Naive B cell (primary cell): ENCODE results near the gene GPN1. TPM values are rescaled to one million over a fixed set of nuclear protein-coding genes. Genes with fewer than 3 reads are reported as not detected.
A peak's percentile ranks its signal among the peaks of the same experiment; 100 is the strongest.
"Not testable (repeated sequence)": the region's sequence is repeated elsewhere in the genome, so short reads cannot be mapped to it uniquely, and the experiment has no call there.

ENCODE experiments used
- ATAC-seq, 2 donors: fragments of 150-1000 bp; cut with Tn5 transposase; 2 replicates each; pipeline ENCODE4 v1.10.0; 2021; ENCODE audit warnings: low read depth in 2 of 2, mild to moderate bottlenecking in 2 of 2, moderate library complexity in 2 of 2
- DNase-seq: peaks from one replicate; pipeline ENCODE4 v3.0.0; 2022
- H3K27ac Mint-ChIP-seq, 6 donors: one replicate each; pipeline ENCODE4 v1.8.0; 2020 to 2022; ENCODE audit warnings: mild to moderate bottlenecking in 6 of 6, mixed read lengths in 6 of 6, moderate library complexity in 5 of 6, inconsistent platforms in 2 of 6
- H3K27me3 Mint-ChIP-seq, 3 donors: one replicate each; pipeline ENCODE4 v1.8.0; 2021 to 2022; ENCODE audit warnings: mixed read lengths in 3 of 3, mild to moderate bottlenecking in 1 of 3
- H3K36me3 Mint-ChIP-seq, 2 donors: one replicate each; pipeline ENCODE4 v1.8.0; 2020 to 2022; ENCODE audit warnings: mixed read lengths in 2 of 2, inconsistent platforms in 1 of 2, mild to moderate bottlenecking in 1 of 2
- H3K4me1 Mint-ChIP-seq, 3 donors: one replicate each; pipeline ENCODE4 v1.8.0; 2020 to 2022; ENCODE audit warnings: mixed read lengths in 3 of 3, inconsistent platforms in 1 of 3, mild to moderate bottlenecking in 1 of 3, moderate library complexity in 1 of 3
- H3K4me3 Mint-ChIP-seq, 8 donors: one replicate each; pipeline ENCODE4 v1.8.0; 2020 to 2022; ENCODE audit warnings: mild to moderate bottlenecking in 8 of 8, mixed read lengths in 8 of 8, moderate library complexity in 8 of 8, inconsistent platforms in 2 of 8
- H3K9me3 Mint-ChIP-seq, 7 donors: one replicate each; pipeline ENCODE4 v1.8.0; 2020 to 2022; ENCODE audit warnings: mixed read lengths in 7 of 7, mild to moderate bottlenecking in 5 of 7, inconsistent platforms in 2 of 7, moderate library complexity in 1 of 7
- polyA plus RNA-seq, 6 donors: library from polyadenylated mRNA; unstranded; fragments of 300-500 nt; fragmentation: Illumina TruSeq; gene quantifications; one replicate each; pipeline ENCODE4 v1.2.3, GENCODE V29; 2021; ENCODE audit warnings: low read depth in 6 of 6

The GPN1 gene
- polyA plus RNA-seq = 10 to 100 TPM; 50.3 to 89.4 (median 62.2) TPM

DNA sequence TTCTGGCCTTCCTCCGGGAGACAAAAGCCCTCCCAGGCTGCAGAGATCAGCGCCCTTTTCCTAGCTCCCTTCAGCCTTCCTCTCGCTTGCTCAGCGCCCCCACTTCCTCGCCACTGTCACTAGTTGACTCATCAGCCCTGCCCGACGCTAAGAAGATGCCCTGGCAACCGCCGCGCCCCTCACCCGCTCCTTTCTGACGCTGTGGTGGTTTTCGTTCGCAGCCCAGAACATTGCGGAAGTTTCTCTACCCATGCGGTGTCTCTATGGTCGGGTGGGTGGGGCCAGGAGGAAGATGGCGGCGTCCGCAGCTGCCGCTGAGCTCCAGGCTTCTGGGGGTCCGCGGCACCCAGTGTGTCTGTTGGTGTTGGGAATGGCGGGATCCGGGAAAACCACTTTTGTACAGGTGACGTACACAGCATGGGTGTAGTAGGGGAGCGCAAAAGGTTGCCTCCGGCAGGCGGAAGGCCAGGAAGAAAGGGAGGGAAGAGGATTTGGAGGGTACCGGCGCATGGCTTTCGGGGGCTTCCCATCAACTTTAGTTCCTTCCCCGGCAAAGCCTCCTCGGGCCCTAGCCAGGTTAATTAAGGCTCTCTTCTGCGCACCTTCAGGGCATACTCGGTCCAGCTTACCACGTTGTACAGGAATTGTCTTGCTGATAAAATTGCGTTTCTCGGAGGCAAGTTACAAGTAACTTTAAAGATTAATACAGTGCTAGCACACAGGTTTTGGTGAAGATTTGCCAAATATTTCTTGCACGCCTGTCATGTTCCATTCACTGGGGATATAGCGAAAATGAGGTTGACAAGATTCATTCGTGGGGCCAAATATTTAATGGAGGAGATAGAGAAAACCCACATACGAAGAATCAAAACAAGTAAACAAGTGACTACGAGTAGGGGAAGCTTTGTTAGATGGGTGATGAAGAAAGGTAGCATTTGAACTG is at the start of gene GPN1, which contains the start of gene CCDC121:
TSS of gene GPN1 (plus strand) at position 284 of the 943 bp plus-strand sequence. CDS start at position 293, 9 bp downstream.
TSS of gene CCDC121 (minus strand) at position 246 of the 943 bp plus-strand sequence. CDS start 1,213 bp downstream, outside the sequence.
- Mint-ChIP-seq H3K9me3 (no peaks in the 10 kb centered on the region), H3K27ac (peak within 1 kb of the TSS in 1 of 6 donors; percentile 61), H3K36me3 (peaks cover 19 to 25% of the 10 kb centered on the region in 2 donors), H3K27me3 (no peaks in the 10 kb centered on the region), H3K4me3 (peak within 1 kb of the TSS in 3 of 8 donors; percentile 33 to 54 (median 50)), H3K4me1 (peaks cover 6 to 20% (median 10%) of the 10 kb centered on the region in 3 donors)
- peak; percentile 100 for ATAC-seq
- peak; percentile 93 for DNase-seq

DNA sequence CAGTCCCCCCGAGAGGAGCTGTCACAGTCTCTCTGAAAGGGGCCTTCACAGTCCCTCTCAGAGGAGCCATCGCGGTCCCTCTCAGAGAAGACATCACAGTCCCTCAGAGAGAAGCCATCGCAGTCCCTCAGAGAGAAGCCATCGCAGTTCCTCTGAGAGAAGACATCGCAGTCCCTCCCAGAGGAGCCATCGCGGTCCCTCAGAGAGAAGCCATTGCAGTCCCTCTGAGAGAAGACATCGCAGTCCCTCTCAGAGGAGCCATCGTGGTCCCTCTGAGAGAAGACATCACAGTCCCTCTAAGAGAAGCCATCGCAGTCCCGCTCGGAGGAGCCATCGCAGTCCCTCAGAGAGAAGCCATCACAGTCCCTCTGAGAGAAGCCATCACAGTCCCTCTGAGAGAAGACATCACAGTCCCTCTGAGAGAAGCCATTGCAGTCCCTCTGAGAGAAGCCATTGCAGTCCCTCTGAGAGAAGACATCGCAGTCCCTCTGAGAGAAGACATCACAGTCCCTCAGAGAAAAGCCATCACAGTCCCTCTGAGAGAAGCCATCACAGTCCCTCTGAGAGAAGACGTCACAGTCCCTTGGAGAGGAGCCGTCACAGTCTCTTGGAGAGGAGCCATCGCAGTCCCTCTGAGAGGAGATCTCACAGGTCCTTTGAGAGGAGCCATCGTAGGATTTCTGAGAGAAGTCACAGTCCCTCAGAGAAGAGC is 47.3 kb upstream of the GPN1 start:
- H3K9me3 Mint-ChIP-seq = peaks cover 0 to 22% (median 5%) of the 10 kb centered on the region in 7 donors
- H3K36me3 Mint-ChIP-seq = peaks cover 0 to 13% of the 10 kb centered on the region in 2 donors
- ATAC-seq (no peak), DNase-seq (no peak)
- peaks cover 34 to 44% (median 35%) of the 10 kb centered on the region in 3 donors for H3K4me1 Mint-ChIP-seq
- peaks cover 0 to 8% (median 3%) of the 10 kb centered on the region in 3 donors for H3K27me3 Mint-ChIP-seq
- peak overlapping the region; percentile 46 to 95 (median 79) for H3K27ac Mint-ChIP-seq
- H3K4me3 Mint-ChIP-seq = peak overlapping the region; percentile 69 to 98 (median 96)

DNA sequence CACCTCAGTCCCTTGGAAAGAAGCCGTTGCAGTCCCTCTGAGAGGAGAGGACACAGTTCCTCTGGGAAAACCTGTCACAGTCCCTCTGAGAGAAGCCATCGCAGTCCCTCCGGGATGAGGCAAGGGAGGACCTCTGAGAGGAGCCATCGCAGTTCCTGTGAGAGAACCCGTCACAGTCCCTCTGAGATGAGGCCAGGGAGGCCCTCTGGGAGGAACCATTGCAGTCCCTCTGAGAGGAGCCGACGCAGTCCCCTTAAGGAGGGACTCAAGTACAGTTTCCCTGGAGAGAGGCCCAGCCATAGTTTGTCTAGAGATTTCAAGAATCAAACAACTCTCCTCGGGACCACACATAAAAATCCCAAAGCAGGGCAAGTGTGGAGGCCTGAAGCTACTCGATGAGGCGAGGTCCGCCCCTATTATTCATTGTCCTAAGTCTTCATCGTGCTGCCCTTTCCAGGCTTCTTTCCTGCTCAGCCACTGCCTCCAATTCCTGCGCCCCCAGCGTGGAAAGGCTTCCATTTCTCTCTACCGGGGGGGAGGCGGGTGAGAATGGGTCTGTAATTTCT is 46.6 kb upstream of the GPN1 start:
- Mint-ChIP-seq H3K4me1 (peaks cover 35 to 50% (median 40%) of the 10 kb centered on the region in 3 donors), H3K9me3 (peaks cover 0 to 20% (median 5%) of the 10 kb centered on the region in 7 donors), H3K27ac (peak overlapping the region; percentile 36 to 99 (median 94)), H3K27me3 (peaks cover 0 to 6% (median 3%) of the 10 kb centered on the region in 3 donors), H3K4me3 (peak overlapping the region; percentile 81 to 98 (median 96)), H3K36me3 (peaks cover 0 to 13% of the 10 kb centered on the region in 2 donors)
- peak; percentile 9 for DNase-seq
- ATAC-seq = no peak

DNA sequence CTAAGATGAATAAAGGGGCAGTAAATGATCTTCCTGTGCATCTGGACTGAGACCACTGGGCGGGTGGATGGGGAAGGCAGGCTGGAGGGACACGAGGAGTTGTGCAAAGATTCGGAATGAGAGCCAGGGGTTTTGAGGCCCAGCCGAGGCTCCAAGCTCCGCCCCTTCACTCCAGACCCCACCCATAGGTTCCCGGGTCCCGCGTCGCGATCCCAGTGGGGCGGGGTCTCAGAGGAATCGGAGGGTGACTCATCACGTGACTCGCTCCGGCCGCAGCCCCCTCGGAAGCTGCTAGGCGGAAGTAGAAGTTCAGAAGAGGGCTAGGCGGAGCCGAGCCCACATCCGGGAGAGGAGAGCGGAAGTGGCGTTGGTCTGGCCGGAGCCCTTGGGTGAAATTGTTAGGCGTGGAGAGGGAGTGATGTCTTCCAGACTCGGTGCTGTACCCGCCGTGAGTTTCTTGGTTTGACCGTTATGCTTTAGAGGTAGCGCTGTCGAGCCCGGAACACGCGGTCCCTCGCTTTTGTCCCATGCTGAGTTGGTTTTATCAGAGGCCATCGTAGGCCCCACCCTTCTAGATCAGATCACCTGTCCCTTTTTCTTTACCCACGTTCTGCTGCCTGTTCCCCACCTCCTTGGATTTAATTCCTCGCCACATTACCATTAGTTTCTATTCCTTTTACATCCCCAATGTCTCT is 46.0 kb upstream of the GPN1 start, which contains the start of gene ZNF512:
TSS of gene ZNF512 (plus strand) at position 348 of the 695 bp plus-strand sequence. CDS start at position 419, 71 bp downstream.
- DNase-seq (peak; percentile 84), ATAC-seq (peak; percentile 94 to 96)
- Mint-ChIP-seq H3K9me3 (peaks cover 0 to 14% (median 3%) of the 10 kb centered on the region in 7 donors), H3K27me3 (peaks cover 0 to 3% (median 0%) of the 10 kb centered on the region in 3 donors), H3K36me3 (peaks cover 0 to 13% of the 10 kb centered on the region in 2 donors), H3K4me1 (peaks cover 35 to 56% (median 42%) of the 10 kb centered on the region in 3 donors), H3K27ac (peak within 1 kb of the TSS; percentile 92 to 99 (median 95)), H3K4me3 (peak within 1 kb of the TSS; percentile 81 to 98 (median 96))

DNA sequence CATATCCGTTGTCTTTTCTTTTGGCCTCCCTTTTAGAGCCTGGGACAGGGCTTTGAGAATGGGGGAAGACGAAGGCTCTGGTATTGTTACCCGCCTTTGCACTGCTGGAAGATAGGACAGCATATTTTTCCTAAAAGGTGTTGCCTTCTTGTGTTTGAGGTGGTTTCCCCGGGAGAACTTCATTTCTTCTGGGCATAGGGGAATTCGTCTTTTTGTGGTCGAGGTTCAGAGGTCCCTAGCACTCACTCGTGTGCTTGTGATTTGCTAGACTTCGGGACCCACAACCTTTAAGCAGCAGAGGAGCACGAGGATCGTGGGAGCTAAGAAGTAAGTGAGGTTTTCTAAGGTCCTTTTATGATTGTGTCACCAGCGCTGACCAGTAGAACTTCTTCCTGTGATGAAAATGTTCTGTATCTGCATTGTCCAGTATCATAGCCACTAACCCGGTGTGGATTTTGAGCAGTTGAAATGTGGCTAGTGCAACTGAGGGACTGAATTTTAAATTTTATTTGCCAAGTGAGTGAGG is 45.4 kb upstream of the GPN1 start:
- Mint-ChIP-seq H3K4me3 (peak overlapping the region; percentile 81 to 98 (median 96)), H3K4me1 (peaks cover 35 to 58% (median 42%) of the 10 kb centered on the region in 3 donors), H3K27me3 (peaks cover 0 to 3% (median 0%) of the 10 kb centered on the region in 3 donors), H3K36me3 (peaks cover 0 to 13% of the 10 kb centered on the region in 2 donors), H3K9me3 (peaks cover 0 to 11% (median 2%) of the 10 kb centered on the region in 7 donors), H3K27ac (peak overlapping the region; percentile 92 to 99 (median 95))
- ATAC-seq (no peak), DNase-seq (no peak)

DNA sequence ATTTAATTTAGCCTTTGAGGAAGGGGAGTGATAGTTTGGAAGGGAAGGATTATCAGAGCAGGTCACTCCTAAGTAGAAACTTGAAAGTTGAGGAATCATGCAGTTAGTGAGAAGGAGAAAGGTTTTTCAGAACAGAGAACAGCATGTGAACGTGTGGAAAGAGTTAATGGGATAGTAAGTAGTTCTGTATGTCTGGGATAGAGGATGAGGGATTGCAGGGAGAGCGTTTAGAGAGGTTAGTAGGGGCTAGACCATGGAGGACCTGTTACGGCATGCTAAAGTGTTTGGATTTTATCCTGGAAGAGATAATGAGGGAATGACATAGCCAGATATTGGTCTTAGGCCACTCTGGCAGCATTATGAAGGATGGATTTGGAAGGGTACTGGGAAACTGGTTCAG is 44.3 kb upstream of the GPN1 start:
- peaks cover 0 to 3% (median 0%) of the 10 kb centered on the region in 3 donors for H3K27me3 Mint-ChIP-seq
- H3K4me1 Mint-ChIP-seq = peaks cover 35 to 58% (median 42%) of the 10 kb centered on the region in 3 donors
- H3K4me3 Mint-ChIP-seq = peak overlapping the region; percentile 12 to 98 (median 76)
- peak overlapping the region in 5 of 6 donors; percentile 1 to 84 (median 51) for H3K27ac Mint-ChIP-seq
- DNase-seq (no peak), ATAC-seq (no peak)
- peaks cover 3 to 14% of the 10 kb centered on the region in 2 donors for H3K36me3 Mint-ChIP-seq
- H3K9me3 Mint-ChIP-seq = peaks cover 1 to 13% (median 5%) of the 10 kb centered on the region in 7 donors

DNA sequence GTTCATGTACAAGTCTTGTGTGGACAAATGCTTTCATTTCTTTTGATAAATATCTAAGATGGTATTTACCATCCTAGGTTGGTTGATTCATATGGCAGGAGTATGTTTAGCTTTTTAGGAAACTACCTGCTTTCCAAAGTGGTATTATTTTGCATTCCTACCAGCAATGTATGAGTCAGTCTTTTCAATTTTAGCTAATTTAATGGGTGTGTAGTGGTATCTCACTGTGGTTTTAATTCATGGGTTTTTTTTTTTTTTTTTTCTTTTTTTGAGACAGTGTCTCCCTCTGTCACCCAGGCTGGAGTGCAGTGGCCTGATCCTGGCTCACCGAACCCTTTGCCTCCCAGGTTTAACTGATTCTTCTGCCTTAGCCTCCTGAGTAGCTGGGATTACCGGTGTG is 41.8 kb upstream of the GPN1 start:
- peak overlapping the region in 1 of 6 donors; percentile 49 for H3K27ac Mint-ChIP-seq
- peaks cover 35 to 58% (median 42%) of the 10 kb centered on the region in 3 donors for H3K4me1 Mint-ChIP-seq
- H3K9me3 Mint-ChIP-seq = peaks cover 10 to 22% (median 17%) of the 10 kb centered on the region in 7 donors
- DNase-seq (no peak), ATAC-seq (no peak)
- peaks cover 15 to 27% of the 10 kb centered on the region in 2 donors for H3K36me3 Mint-ChIP-seq
- H3K27me3 Mint-ChIP-seq = no peaks in the 10 kb centered on the region
- peak overlapping the region in 1 of 8 donors; percentile 62 for H3K4me3 Mint-ChIP-seq

DNA sequence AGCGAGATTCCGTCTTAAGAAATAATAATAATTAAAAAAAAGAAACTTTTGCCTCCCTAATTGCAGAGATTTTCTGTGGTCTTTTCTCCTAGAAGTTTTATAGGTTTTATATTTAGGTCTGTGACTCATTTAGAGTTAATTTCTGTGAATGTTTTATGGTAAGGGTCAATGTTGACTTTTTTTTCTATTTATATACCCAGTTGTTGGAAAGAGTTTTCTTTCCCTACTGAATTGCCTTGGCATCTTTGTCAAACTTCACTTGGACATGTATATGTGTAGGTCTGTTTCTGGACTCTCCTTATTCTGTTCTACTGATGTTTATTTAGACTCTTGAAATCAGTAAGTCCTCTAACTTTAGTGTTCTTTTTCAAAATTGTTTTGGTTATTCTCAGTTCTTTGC is 40.5 kb upstream of the GPN1 start:
- Mint-ChIP-seq H3K9me3 (peaks cover 10 to 24% (median 22%) of the 10 kb centered on the region in 7 donors), H3K36me3 (peaks cover 15 to 27% of the 10 kb centered on the region in 2 donors), H3K27me3 (no peaks in the 10 kb centered on the region), H3K4me1 (peaks cover 30 to 49% (median 37%) of the 10 kb centered on the region in 3 donors), H3K27ac (no peak overlapping the region), H3K4me3 (peak overlapping the region in 2 of 8 donors; percentile 9 to 67)
- ATAC-seq (no peak), DNase-seq (no peak)

DNA sequence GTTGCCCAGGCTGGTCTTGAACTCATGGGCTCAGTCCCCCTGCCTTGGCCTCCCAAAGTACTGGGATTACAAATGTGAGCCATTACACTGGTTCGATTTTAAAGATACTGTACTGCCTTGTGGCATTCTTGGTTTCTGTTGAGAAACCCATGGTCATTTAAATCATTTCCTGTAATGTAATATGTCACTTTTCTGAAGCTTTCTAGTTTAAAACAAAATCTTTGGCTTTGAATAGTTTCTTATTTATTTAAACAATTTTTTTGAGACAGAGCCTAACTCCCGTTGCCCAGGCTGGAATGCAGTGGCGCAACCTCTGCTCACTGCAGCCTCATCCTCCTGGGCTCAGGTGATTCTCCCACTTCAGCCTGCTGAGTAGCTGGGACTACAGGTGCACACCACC is 37.1 kb upstream of the GPN1 start:
- H3K4me3 Mint-ChIP-seq = no peak overlapping the region
- DNase-seq = no peak
- H3K27ac Mint-ChIP-seq = no peak overlapping the region
- H3K9me3 Mint-ChIP-seq = peaks cover 4 to 48% (median 38%) of the 10 kb centered on the region in 7 donors
- H3K4me1 Mint-ChIP-seq = peaks cover 10 to 32% (median 20%) of the 10 kb centered on the region in 3 donors
- no peaks in the 10 kb centered on the region for H3K27me3 Mint-ChIP-seq
- ATAC-seq = no peak
- H3K36me3 Mint-ChIP-seq = peaks cover 30 to 33% of the 10 kb centered on the region in 2 donors

DNA sequence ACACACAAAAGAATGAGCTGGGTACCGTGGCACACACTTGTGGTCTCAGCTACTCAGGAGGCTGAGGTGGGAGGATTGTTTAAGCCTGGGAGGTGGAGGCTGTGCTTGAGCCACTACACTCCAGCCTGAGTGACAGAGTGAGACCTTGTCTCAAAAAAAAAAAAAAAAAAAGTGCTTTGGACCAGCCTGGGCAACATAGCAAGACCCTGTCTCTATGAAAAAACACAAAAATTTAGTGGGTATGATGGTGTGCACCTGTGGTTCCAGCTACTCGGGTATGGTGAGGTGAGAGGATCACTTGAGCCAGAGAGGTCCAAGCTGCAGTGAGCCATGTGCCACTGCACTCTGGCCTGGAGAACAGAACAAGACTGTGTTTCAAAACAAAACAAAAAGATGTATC is 35.6 kb upstream of the GPN1 start:
- no peak for DNase-seq
- Mint-ChIP-seq H3K27me3 (no peaks in the 10 kb centered on the region), H3K27ac (no peak overlapping the region), H3K4me1 (peaks cover 17 to 33% (median 22%) of the 10 kb centered on the region in 3 donors), H3K9me3 (peaks cover 4 to 48% (median 38%) of the 10 kb centered on the region in 7 donors), H3K36me3 (peaks cover 30 to 35% of the 10 kb centered on the region in 2 donors), H3K4me3 (no peak overlapping the region)
- ATAC-seq = no peak

DNA sequence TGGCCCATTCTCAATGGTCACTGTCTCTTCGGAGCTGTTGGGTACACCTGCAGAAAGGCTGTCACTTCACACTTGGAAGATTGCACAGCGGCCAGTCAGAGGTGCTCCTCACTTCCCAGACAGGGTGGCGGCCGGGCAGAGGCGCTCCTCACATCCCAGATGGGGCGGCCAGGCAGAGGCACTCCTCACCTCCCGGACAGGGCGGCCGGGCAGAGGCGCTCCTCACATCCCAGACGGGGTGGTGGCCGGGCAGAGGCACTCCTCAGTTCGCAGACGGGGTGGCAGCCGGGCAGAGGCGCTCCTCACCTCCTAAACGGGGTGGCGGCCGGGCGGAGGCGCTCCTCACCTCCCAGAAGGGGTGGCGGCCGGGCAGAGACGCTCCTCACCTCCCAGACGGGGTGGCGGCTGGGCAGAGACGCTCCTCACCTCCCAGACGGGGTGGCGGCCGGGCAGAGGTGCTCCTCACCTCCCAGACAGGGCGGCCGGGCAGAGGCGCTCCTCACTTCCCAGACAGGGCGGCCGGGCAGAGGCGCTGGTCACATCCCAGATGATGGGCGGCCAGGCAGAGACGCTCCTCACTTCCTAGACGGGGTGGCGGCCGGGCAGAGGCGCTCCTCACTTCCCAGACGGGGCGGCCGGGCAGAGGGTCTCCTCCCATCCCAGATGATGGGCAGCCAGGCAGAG is 34.7 kb upstream of the GPN1 start:
- Mint-ChIP-seq H3K36me3 (peaks cover 32 to 36% of the 10 kb centered on the region in 2 donors), H3K4me1 (peaks cover 23 to 33% (median 25%) of the 10 kb centered on the region in 3 donors), H3K27ac (peak overlapping the region in 1 of 6 donors; percentile 87), H3K9me3 (peaks cover 4 to 48% (median 35%) of the 10 kb centered on the region in 7 donors)
- not testable (repeated sequence) for H3K4me3 Mint-ChIP-seq, DNase-seq, ATAC-seq, H3K27me3 Mint-ChIP-seq
